Measurements from ENCODE around the gene SNUPN. TPM values are rescaled to one million over a fixed set of nuclear protein-coding genes. Genes with fewer than 3 reads are reported as not detected.
A peak's percentile ranks its signal among the peaks of the same experiment; 100 is the strongest.
"Not testable (repeated sequence)": the region's sequence is repeated elsewhere in the genome, so short reads cannot be mapped to it uniquely, and the experiment has no call there.

Gene SNUPN
- total RNA-seq, 1 donor from 2014 or later, result 22.0 TPM

DNA sequence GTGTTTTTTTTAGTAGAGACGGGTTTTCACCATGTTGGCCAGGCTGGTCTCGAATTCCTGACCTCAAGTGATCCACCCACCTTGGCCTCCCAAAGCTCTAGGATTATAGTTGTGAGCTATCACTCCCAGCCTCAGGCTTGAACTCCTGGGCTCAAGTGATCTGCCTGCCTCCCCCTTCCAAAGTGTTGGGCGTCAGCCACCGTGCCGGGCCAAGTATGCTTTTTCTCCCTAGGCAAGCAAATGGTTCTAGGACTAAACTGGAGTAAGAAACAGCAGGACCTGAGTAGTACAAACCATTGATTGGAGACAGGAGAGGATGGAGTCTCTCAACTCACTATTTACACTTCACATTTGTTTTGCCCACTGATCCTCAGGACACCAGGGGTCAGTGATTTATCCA lies 41.8 kb downstream of the SNUPN start:
- no peak for DNase-seq (ENCODE audit: low spot score)

DNA sequence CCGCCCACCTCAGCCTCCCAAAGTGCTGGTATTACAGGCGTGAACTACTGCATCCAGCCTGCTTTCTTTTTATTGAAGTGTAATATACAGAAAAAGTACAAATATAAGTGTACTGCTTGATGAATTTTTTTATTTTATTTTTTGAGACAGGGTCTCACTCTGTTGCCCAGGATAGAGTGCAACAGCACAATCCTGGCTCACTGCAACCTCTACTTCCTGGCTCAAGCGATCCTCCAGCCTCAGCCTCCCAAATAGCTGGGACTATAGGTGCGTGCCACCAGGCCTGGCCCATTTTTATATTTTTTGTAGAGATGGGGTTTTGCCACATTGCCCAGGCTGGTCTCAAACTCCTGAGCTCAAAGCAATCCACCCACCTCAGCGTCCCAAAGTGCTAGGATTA lies 42.6 kb downstream of the SNUPN start:
- not testable (repeated sequence) for DNase-seq (ENCODE audit: low spot score)

DNA sequence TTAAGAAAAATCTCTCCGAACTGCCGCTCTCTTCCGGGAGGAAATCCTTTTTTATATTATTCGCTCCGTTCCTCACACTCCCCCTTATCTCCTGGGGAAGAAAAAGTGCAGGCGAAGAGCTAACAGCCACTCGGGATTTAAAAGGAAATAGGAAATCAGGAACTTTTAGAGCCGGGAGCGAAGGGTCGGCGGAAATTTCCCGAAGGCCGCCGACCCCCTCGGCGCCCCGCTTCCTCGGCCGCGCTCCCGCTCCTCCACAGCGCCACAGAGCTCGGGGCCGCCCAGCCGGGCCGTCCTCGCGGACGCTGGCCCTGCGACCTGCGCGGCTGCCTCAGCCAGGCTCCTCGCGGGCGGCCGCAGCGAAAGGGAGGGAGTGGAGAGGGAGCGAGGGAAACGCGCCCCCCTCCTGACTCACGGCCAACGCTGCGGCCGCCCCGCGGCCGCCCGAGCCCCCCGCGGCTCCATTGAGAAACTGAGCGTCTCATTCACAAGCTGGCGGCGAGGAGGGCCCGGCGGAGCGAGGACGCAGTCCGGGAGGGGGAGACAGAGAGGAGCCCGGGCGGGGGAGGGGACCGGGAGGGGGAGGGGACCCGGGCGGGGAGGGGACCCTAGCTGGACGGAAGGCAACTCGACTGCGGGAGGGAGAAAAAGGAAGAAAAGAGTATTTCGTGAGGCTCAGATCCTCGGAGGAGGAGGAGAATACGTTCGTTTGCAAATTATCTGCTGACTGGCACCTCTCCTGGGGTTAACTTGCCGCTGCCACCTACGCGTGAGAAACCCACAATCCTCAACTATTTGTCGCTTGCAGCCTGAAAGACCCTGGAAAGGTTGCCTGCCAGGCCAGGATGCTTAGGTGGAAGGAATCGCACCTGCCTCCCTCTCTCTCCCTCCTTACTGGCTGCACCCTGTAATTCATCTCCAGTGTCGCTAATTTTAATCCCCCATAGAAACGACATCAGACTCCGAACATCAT lies 46.3 kb downstream of the SNUPN start, which contains the start of gene PTPN9:
PTPN9 (minus strand) TSS at position 368 of the 973 bp plus-strand sequence. CDS start 539 bp downstream, outside the sequence.
- DNase-seq (ENCODE audit: low spot score), result peak; percentile 93

DNA sequence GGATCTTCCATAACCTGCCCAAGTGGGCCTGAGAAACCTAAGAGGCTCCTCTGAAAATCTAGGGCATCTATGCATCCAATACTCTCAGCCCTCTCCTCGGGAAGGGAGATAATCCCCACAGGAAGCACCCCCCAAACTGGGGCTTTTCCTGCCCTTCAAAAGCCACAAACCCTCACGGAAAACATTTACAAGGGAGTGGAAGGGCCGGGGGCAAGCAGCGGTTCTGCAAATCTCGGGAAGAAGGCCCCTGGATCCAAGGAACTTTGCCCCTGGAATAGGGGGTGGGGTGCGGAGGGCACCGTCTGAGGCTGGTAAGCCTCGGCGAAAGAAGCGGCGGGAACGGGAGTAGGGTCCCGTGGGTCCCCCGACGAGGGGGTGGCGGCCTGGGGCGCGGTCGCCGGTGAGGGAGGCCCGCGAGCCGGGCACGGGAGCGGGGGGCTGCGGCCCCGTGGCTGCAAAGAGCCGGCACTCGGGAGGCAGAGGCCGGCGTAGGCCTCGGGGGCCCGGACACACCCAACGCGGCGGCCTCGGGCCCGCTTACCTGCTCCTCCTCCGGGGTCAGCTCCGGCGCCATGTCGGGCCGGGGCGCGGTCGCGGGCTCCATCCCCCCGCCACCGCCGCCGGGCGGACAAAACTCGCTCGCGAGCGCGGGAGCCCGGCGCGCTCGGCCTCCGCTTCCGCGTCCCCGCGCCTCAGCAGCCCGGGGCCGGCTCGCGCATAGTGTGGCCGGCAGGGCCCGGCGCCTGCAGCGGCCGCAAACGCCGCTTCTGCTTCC lies 47.2 kb downstream of the SNUPN start:
- no peak for DNase-seq (ENCODE audit: low spot score)

DNA sequence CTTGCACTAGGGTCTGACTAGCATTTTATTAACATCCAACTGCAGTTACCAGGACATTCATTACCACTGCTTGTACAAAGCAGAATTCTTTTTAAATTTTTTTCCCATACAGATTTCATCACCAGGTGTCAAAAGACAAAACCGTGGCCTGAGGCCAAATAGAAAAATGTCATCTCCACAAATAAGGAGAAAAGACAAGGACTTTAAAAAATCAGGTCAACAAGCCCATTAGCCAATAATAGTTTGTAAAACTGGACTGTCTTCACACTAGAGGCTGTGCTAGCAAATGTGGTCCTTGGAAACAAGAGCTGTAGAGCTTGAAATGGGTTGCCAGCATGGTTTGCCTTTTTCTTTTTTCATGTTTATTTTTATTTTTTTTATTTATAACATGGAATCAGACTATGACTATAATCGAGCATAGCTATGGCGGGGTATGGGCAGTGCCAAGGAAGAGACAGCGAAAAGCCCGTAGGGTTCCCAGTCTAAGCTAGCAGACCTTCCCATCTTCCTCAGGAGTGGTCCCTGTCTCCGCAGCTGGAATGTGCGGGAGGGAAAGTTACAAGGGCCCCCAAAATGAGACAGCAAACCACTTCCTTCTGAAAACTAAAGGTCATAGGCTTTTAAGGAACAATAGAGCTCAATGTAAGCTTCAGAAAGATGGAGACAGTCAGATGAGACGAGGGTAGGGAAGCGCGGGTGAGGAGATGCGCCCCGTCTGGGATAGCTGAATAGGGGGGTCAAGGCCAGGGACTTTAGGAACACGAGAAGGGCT lies 47.9 kb downstream of the SNUPN start:
- DNase-seq (ENCODE audit: low spot score), result no peak

DNA sequence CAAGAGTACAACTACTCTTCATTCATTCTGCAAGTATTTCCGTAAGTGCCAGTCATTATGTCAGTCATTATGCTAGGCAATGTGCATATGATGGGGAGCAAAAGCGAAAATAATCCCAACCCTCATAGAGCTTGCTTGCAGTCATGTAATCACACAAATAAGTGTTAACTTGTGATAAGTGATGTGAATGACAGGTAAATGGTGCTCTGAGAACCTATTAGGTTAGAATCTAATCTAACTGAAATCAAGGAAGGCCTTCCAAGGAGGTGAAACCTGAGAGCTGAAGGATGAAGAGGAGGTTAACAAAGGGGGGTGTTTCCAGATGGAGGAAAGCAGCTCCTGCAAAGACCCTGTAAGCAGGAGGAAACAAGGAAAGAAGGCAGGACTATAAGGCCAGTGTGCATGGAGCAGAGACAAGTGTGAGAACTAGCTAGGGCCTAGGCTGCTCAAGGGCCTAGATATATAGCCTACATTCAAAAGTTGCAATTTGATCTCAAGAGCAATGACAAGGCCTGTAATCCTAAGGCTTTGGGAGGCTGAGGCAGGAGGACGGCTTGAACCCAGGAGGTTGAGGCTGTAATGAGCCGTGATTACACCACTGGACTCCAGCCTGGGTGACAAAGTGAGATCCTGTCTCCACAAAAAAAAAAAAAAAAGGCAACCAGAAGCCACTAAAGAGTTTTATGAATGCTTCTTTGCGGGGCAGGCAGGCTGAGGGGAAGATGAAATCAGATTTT lies 51.7 kb downstream of the SNUPN start:
- DNase-seq (ENCODE audit: low spot score), result no peak

DNA sequence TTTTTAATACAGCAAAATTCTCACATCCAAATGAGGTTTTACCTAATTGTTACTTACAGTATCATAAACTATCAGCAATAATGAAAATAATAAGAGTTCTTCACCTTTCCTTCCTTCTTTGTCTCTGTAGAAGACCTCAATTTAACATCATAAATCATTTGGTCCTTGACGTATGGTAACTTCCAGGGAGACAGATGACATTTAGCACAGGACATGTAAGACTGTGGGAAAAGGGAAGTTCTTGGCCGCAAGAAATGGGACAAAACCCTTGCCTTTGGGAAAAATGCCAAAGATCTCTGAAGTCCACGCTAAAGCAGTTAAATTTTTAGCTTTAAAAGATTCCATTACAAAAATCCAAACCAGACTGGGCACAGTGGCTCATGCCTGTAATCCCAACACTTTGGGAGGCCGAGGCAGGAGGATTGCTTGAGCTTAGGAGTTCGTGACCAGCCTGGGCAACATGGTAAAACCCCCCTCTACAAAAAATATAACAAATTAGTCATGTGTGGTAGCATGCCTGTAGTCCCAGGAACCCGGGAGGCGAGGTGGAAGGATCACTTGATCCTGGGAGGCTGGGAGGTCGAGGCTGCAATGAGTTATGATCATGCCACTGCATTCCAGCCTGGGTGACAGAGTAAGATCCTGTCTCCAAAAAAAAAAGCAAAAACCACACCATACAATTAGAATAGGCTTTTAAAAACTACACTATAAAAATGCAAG lies 55.2 kb downstream of the SNUPN start:
- no peak for DNase-seq (ENCODE audit: low spot score)

DNA sequence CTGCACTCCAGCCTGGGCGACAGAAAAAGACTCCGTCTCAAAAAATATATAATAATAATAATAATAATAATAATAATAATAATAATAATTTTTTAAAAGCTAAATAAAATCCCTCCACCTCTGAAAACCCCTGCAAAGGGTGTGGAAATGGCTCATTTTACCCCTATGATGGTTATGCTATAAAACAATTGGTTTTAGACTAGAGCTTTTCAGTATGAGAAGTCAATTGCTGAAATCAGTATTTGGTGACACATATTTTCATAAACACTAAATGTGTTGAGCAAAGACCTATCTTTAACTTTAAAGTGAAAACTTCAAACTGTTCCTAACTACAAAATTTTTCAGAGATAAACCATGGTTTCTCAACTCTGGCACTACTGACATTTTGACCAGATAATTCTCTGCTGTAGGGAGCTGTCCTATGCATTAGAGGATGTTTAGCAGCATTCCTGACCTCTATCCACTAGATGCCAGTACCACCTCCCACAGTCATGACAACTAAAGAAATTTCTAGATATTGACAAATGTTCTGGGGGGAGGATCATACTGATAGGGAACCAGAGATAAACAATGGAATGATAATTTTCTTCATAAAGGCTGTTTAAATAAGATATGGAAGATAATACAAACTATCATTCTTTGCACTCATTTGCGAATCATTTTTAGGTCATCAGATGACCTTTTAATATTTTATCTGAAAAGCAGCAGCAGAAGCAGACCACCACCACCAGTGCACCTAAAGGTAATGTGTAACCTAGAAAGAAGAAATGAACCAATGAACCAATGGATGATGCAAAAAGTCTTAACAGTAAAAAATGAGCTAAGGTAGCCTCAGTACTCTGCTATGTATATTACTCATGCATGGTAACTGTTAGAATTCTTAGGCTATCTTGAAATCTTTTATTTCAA lies 60.2 kb downstream of the SNUPN start:
- no peak for DNase-seq (ENCODE audit: low spot score)

DNA sequence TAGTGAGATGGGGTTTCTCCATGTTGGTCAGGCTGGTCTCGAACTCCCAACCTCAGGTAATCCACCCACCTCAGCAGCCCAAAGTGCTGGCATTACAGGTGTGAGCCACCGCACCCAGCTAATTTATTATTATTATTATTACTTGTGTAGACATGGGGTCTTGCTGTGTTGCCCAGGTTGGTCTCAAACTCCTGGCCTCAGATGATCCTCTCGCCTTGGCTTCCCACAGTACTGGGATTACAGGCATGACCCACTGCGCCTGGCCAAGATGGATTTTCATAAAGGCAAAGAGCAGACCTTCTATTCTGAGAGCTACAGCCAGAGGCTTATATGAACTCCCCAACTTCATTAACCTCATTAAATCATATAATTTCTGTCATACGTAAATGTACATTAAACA lies 63.6 kb downstream of the SNUPN start:
- no peak for DNase-seq (ENCODE audit: low spot score)

DNA sequence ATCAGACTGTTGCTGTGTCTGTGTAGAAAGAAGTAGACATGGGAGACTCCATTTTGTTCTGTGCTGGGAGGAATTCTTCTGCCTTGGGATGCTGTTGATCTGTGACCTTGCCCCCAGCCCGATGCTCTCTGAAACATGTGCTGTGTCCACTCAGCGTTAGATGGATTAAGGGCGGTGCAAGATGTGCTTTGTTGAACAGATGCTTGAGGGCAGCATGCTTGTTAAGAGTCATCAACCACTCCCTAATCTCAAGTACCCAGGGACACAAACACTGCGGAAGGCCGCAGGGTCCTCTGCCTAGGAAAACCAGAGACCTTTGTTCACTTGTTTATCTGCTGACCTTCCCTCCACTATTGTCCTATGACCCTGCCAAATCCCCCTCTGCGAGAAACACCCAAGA lies 66.2 kb downstream of the SNUPN start:
- DNase-seq (ENCODE audit: low spot score), result not testable (repeated sequence)

DNA sequence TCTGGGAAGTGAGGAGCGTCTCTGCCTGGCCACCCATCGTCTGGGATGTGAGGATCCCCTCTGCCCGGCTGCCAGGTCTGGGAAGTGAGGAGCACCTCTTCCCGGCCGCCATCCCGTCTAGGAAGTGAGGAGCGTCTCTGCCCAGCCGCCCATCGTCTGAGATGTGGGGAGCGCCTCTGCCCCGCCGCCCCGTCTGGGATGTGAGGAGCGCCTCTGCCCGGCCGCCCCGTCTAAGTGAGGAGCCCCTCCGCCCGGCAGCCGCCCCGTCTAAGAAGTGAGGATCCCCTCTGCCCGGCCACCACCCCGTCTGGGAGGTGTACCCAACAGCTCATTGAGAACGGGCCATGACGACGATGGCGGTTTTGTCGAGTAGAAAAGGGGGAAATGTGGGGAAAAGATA lies 66.6 kb downstream of the SNUPN start:
- DNase-seq (ENCODE audit: low spot score), result not testable (repeated sequence)

DNA sequence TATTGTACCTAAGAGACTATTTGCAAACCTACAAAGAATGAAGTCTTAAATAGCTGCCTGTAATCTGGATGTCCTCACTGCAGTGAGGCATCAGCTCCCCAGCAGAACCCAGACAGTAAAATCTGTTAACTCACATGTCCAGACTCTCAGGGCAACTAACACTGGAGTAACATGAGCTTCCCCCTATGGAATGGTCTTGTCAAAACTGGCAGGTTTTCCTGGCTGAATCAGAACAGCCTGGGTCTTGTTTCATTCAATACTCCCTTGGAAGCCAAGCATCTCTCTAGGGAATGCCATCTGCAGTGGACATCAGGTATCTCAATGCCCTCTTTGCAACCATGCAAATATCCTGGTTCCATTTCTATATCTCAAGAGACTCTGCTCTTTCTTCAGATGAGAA lies 70.8 kb downstream of the SNUPN start:
- no peak for DNase-seq (ENCODE audit: low spot score)

DNA sequence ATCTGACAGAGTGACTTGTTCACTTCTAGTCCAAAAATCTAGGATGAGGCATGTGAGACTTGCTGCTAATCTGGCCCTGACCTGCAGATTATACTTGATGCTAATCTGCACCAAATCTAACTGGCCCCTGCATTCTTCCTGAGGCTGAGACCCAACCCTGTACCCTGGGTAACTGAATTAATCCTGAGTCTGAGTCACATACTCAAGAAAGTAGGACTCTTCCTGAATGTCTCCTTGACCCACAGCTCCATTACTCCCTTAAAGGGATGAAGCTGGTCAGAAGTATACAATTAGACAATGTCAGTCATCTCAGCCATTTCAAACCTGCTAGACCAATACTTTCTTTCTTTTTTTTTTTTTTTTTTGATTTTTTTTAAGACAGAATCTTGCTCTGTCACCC lies 71.9 kb downstream of the SNUPN start:
- DNase-seq (ENCODE audit: low spot score), result no peak

DNA sequence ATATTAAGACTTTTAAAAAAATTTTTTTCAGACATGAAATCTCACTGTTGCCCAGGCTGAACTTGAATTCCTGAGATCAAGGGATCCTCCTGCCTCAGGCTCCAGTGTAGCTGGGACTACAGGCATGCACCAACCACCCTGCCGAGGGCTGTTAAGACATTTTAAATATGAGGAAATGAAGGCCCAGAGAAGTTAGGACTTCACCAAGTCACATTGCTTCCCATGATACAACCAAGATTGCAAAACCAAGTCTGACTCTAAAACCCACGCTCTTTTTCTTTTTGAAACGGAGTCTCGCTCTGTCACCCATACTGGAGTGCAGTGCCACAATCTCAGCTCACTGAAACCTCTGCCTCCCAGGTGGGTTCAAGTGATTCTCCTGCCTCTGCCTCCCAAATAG lies 74.4 kb downstream of the SNUPN start:
- DNase-seq (ENCODE audit: low spot score), result no peak

Other genes with a start within 250 kb of the SNUPN start
- 41.9 TPM for gene SIN3A, start 174.0 kb downstream of the SNUPN start, total RNA-seq
- 20.5 TPM for gene PTPN9, start 46.4 kb downstream of the SNUPN start, total RNA-seq
- 67.5 TPM for gene IMP3, start 14.5 kb upstream of the SNUPN start, total RNA-seq
- gene SNX33, start 22.2 kb upstream of the SNUPN start, total RNA-seq, result 25.1 TPM
- 105 TPM for gene CSPG4, start 87.1 kb upstream of the SNUPN start, total RNA-seq
- gene UBE2Q2, start 217.7 kb upstream of the SNUPN start, total RNA-seq, result 34.4 TPM

Measured in mesenteric fat pad (tissue), 1 donor.